ENCODE results near the gene TMEM134.

TMEM134 gene

GRCh38 chr11:67455054-67455453, 14.0 kb downstream of the TMEM134 start, which contains the start of gene CABP4:
Gene CABP4 (plus strand): TSS chr11:67455354. CDS start chr11:67455424, 70 bp downstream.
- FAIRE-seq: no peak

GRCh38 chr11:67453816-67454732, 15.0 kb downstream of the TMEM134 start:
- FAIRE-seq: no peak

- FAIRE-seq: no peak
Observed at GRCh38 chr11:67452141-67452952, 16.7 kb downstream of the TMEM134 start, which contains the start of gene GPR152. Gene GPR152 (minus strand): TSS chr11:67452729. CDS start chr11:67452724, 5 bp downstream.

GRCh38 chr11:67451658-67451976, 17.4 kb downstream of the TMEM134 start:
- no peak for FAIRE-seq

GRCh38 chr11:67450796-67451657, 18.0 kb downstream of the TMEM134 start:
- no peak for FAIRE-seq

GRCh38 chr11:67449116-67449844, 19.8 kb downstream of the TMEM134 start:
- no peak for FAIRE-seq

- no peak for FAIRE-seq
Observed at GRCh38 chr11:67448220-67448609, 20.8 kb downstream of the TMEM134 start.

GRCh38 chr11:67445515-67445914, 23.5 kb downstream of the TMEM134 start:
- no peak for FAIRE-seq

- no peak for FAIRE-seq
Observed at GRCh38 chr11:67442504-67443404, 26.3 kb downstream of the TMEM134 start.

GRCh38 chr11:67441731-67442351, 27.2 kb downstream of the TMEM134 start:
- no peak for FAIRE-seq

GRCh38 chr11:67441098-67441563, 27.9 kb downstream of the TMEM134 start:
- FAIRE-seq: no peak

GRCh38 chr11:67440229-67441097, 28.6 kb downstream of the TMEM134 start:
- FAIRE-seq: no peak

- no peak for FAIRE-seq
Observed at GRCh38 chr11:67439321-67440228, 29.5 kb downstream of the TMEM134 start.

- no peak for FAIRE-seq
Observed at GRCh38 chr11:67438158-67438902, 30.7 kb downstream of the TMEM134 start.

- FAIRE-seq: no peak
Observed at GRCh38 chr11:67437809-67438157, 31.3 kb downstream of the TMEM134 start.

GRCh38 chr11:67437082-67437808, 31.8 kb downstream of the TMEM134 start, which contains the start of gene PTPRCAP:
Gene PTPRCAP (minus strand): TSS chr11:67437682. CDS start chr11:67437619, 63 bp downstream.
- no peak for FAIRE-seq
